Measurements from ENCODE around the gene ANO6. TPM values are rescaled to one million over a fixed set of nuclear protein-coding genes. Genes with fewer than 3 reads are reported as not detected.

The ANO6 gene
- polyA plus RNA-seq, 1 donor (not counting 4 experiments of a cell fraction or from before 2014, with no cell fraction given), result 64.3 TPM

GRCh38 chr12:45220969-45221368 is 5.1 kb downstream of the ANO6 start:
- no peaks in the 10 kb centered on the region for H4K20me1 ChIP-seq (ENCODE audit: control insufficient read depth, extremely low read depth, insufficient read depth, low read length)
- FAIRE-seq (no peak), DNase-seq (ENCODE audit: low read depth, low spot score) (no peak)
- no peak overlapping the region for H2AFZ ChIP-seq (ENCODE audit: control insufficient read depth, low read length)
- no peak overlapping the region for H3K4me2 ChIP-seq (ENCODE audit: control insufficient read depth, extremely low read depth, insufficient read depth, low read depth, low read length)
- H3K9me1 ChIP-seq (ENCODE audit: control insufficient read depth, extremely low read depth, insufficient read depth, low read length), result no peaks in the 10 kb centered on the region
- no peak overlapping the region for H3K4me3 ChIP-seq (ENCODE audit: control insufficient read depth in 2 of 3, extremely low read depth in 1 of 3, insufficient read depth in 2 of 3, low read depth in 1 of 3, low read length in 3 of 3)
- H3K9ac ChIP-seq (ENCODE audit: control insufficient read depth, extremely low read depth, insufficient read depth, low read length), result no peak overlapping the region
- dilution Hi-C loops (cut with MboI; ENCODE audit: extremely low pct_ligation_motif_present, low sequenced_read_pairs), result no loop called here
- H3K9me3 ChIP-seq (ENCODE audit: control insufficient read depth, low read depth, low read length), result no peaks in the 10 kb centered on the region
- no peaks in the 10 kb centered on the region for H3K27me3 ChIP-seq (ENCODE audit: control insufficient read depth, extremely low read depth, insufficient read depth, low read length)
- H3K36me3 ChIP-seq (ENCODE audit: control insufficient read depth in 2 of 2, extremely low read depth in 1 of 2, insufficient read depth in 2 of 2, low read length in 2 of 2), result no peaks in the 10 kb centered on the region
- H3K79me2 ChIP-seq (ENCODE audit: control insufficient read depth, insufficient read depth, low read length), result peaks cover 99% of the 10 kb centered on the region
- peaks cover 55% of the 10 kb centered on the region for H3K4me1 ChIP-seq (ENCODE audit: control insufficient read depth, extremely low read depth, insufficient read depth, low read length)
- peak overlapping the region; percentile 68 for H3K27ac ChIP-seq (ENCODE audit: control insufficient read depth, insufficient read depth, low read length)
- TF ChIP-seq CTCF (optimal IDR thresholded peaks at IDR 0.05 in 1 of 3, IDR thresholded peaks at IDR 0.05 in 1 of 3, conservative IDR thresholded peaks at IDR 0.05 in 1 of 3; ENCODE audit: extremely low read depth in 1 of 3, insufficient read depth in 2 of 3, low read length in 3 of 3) (no peak), EZH2 (IDR thresholded peaks at IDR 0.05; ENCODE audit: low read length) (no peak)

- no peak for DNase-seq (ENCODE audit: low read depth, low spot score)
- peaks cover 4 to 6% of the 10 kb centered on the region in 2 experiments for H3K36me3 ChIP-seq (ENCODE audit: control insufficient read depth in 2 of 2, extremely low read depth in 1 of 2, insufficient read depth in 2 of 2, low read length in 2 of 2)
- no peaks in the 10 kb centered on the region for H3K9me1 ChIP-seq (ENCODE audit: control insufficient read depth, extremely low read depth, insufficient read depth, low read length)
- H3K4me3 ChIP-seq (ENCODE audit: control insufficient read depth in 2 of 3, extremely low read depth in 1 of 3, insufficient read depth in 2 of 3, low read depth in 1 of 3, low read length in 3 of 3), result no peak overlapping the region
- TF ChIP-seq EZH2 (IDR thresholded peaks at IDR 0.05; ENCODE audit: low read length) (no peak), CTCF (optimal IDR thresholded peaks at IDR 0.05 in 1 of 3, IDR thresholded peaks at IDR 0.05 in 1 of 3, conservative IDR thresholded peaks at IDR 0.05 in 1 of 3; ENCODE audit: extremely low read depth in 1 of 3, insufficient read depth in 2 of 3, low read length in 3 of 3) (no peak)
- H2AFZ ChIP-seq (ENCODE audit: control insufficient read depth, low read length), result no peak overlapping the region
- peaks cover 96% of the 10 kb centered on the region for H3K79me2 ChIP-seq (ENCODE audit: control insufficient read depth, insufficient read depth, low read length)
- dilution Hi-C loops (cut with MboI; ENCODE audit: extremely low pct_ligation_motif_present, low sequenced_read_pairs), result no loop called here
- no peak overlapping the region for H3K4me2 ChIP-seq (ENCODE audit: control insufficient read depth, extremely low read depth, insufficient read depth, low read depth, low read length)
- H3K9ac ChIP-seq (ENCODE audit: control insufficient read depth, extremely low read depth, insufficient read depth, low read length), result no peak overlapping the region
- H3K27me3 ChIP-seq (ENCODE audit: control insufficient read depth, extremely low read depth, insufficient read depth, low read length), result no peaks in the 10 kb centered on the region
- no peaks in the 10 kb centered on the region for H3K9me3 ChIP-seq (ENCODE audit: control insufficient read depth, low read depth, low read length)
- no peaks in the 10 kb centered on the region for H4K20me1 ChIP-seq (ENCODE audit: control insufficient read depth, extremely low read depth, insufficient read depth, low read length)
- H3K27ac ChIP-seq (ENCODE audit: control insufficient read depth, insufficient read depth, low read length), result no peak overlapping the region
- no peak for FAIRE-seq
- H3K4me1 ChIP-seq (ENCODE audit: control insufficient read depth, extremely low read depth, insufficient read depth, low read length), result peaks cover 43% of the 10 kb centered on the region
Observed at GRCh38 chr12:45223868-45224267, 8.0 kb downstream of the ANO6 start.

All from keratinocyte (primary cell).